ENCODE results near the gene USP2. TPM values are rescaled to one million over a fixed set of nuclear protein-coding genes. Genes with fewer than 3 reads are reported as not detected.

Gene USP2
- total RNA-seq, 2 donors from 2014 or later: 2.3 to 10.8 TPM

- 49% methylated on average over 4 of the region's 4 CpGs for WGBS
- H3K27ac ChIP-seq: no peak overlapping the region
- TF ChIP-seq CTCF (IDR thresholded peaks at IDR 0.05) (no peak), POLR2A (IDR thresholded peaks at IDR 0.05) (no peak), POLR2AphosphoS5 (IDR thresholded peaks at IDR 0.05) (no peak)
- H3K4me3 ChIP-seq: no peak overlapping the region
- no peaks in the 10 kb centered on the region for H3K4me1 ChIP-seq (replicated peaks)
- intact Hi-C loops (cut with DNase I): loop anchor here (5.0 kb wide), 2 partner anchors 117 to 222 kb away; partner anchors contain the start of genes CBL and DPAGT1
- no peaks in the 10 kb centered on the region for H3K36me3 ChIP-seq
- DNase-seq (ENCODE audit: low spot score): no peak
- peaks cover 5% of the 10 kb centered on the region for H3K27me3 ChIP-seq (replicated peaks; ENCODE audit: insufficient read depth)
- H3K9me3 ChIP-seq: no peaks in the 10 kb centered on the region
These were observed 57.3 kb downstream of the USP2 start for GRCh38 chr11:119324189-119324588.

GRCh38 chr11:119323532-119324033 is 57.9 kb downstream of the USP2 start:
- Histone ChIP-seq H3K27me3 (replicated peaks; ENCODE audit: insufficient read depth) (peaks cover 5% of the 10 kb centered on the region), H3K4me1 (replicated peaks) (no peaks in the 10 kb centered on the region), H3K36me3 (no peaks in the 10 kb centered on the region), H3K9me3 (no peaks in the 10 kb centered on the region), H3K27ac (no peak overlapping the region), H3K4me3 (no peak overlapping the region)
- TF ChIP-seq POLR2A (IDR thresholded peaks at IDR 0.05): no peak
- TF ChIP-seq CTCF (IDR thresholded peaks at IDR 0.05): peak; percentile 43 to 66 (median 64)
- TF ChIP-seq POLR2AphosphoS5 (IDR thresholded peaks at IDR 0.05): peak; percentile 32
- peak; percentile 44 for DNase-seq (ENCODE audit: low spot score)
- 23% methylated on average over 8 of the region's 8 CpGs for WGBS
- intact Hi-C loops (cut with DNase I): loop anchor here (5.0 kb wide), 2 partner anchors 116 to 221 kb away; partner anchors contain the start of genes CBL and DPAGT1

GRCh38 chr11:119322921-119323531 is 58.5 kb downstream of the USP2 start:
- Histone ChIP-seq H3K9me3 (no peaks in the 10 kb centered on the region), H3K4me1 (replicated peaks) (no peaks in the 10 kb centered on the region), H3K27me3 (replicated peaks; ENCODE audit: insufficient read depth) (peaks cover 5% of the 10 kb centered on the region), H3K4me3 (no peak overlapping the region), H3K27ac (no peak overlapping the region), H3K36me3 (no peaks in the 10 kb centered on the region)
- intact Hi-C loops (cut with DNase I): loop anchor here (5.0 kb wide), 2 partner anchors 116 to 221 kb away; partner anchors contain the start of genes CBL and DPAGT1
- TF ChIP-seq POLR2A (IDR thresholded peaks at IDR 0.05): no peak
- no peak for TF ChIP-seq POLR2AphosphoS5 (IDR thresholded peaks at IDR 0.05)
- no peak for TF ChIP-seq CTCF (IDR thresholded peaks at IDR 0.05)
- DNase-seq (ENCODE audit: low spot score): no peak
- 83% methylated on average over 20 of the region's 20 CpGs for WGBS

- Histone ChIP-seq H3K27ac (no peak overlapping the region), H3K36me3 (no peaks in the 10 kb centered on the region), H3K27me3 (replicated peaks; ENCODE audit: insufficient read depth) (peaks cover 5% of the 10 kb centered on the region), H3K9me3 (no peaks in the 10 kb centered on the region), H3K4me1 (replicated peaks) (no peaks in the 10 kb centered on the region), H3K4me3 (no peak overlapping the region)
- no peak for TF ChIP-seq POLR2AphosphoS5 (IDR thresholded peaks at IDR 0.05)
- TF ChIP-seq POLR2A (IDR thresholded peaks at IDR 0.05): no peak
- TF ChIP-seq CTCF (IDR thresholded peaks at IDR 0.05): no peak
- intact Hi-C loops (cut with DNase I): loop anchor here (5.0 kb wide), 2 partner anchors 115 to 220 kb away; partner anchors contain the start of genes CBL and DPAGT1
- WGBS: 79% methylated on average over 6 of the region's 6 CpGs
- DNase-seq (ENCODE audit: low spot score): no peak
These were observed 59.1 kb downstream of the USP2 start for GRCh38 chr11:119322360-119322739.
